Suprapubic skin (tissue), 4 donors: ENCODE data around the gene TM4SF20. TPM values are rescaled to one million over a fixed set of nuclear protein-coding genes. Genes with fewer than 3 reads are reported as not detected.
A peak's percentile ranks its signal among the peaks of the same experiment; 100 is the strongest.

ENCODE experiments used
- DNase-seq, 2 donors: peaks; one replicate each; pipeline ENCODE4 v3.0.0-alpha.2; 2019; ENCODE audit warnings: low spot score in 2 of 2
- H3K27ac ChIP-seq: fragments of 200-600 bp; sonication (generic); one replicate; pipeline ENCODE4 v1.5.1; 2019
- H3K27me3 ChIP-seq: fragments of 200-600 bp; sonication (generic); one replicate; pipeline ENCODE4 v1.5.1; 2019
- H3K36me3 ChIP-seq: fragments of 200-600 bp; sonication (generic); one replicate; pipeline ENCODE4 v1.5.1; 2019
- H3K4me1 ChIP-seq: fragments of 200-600 bp; sonication (generic); one replicate; pipeline ENCODE4 v1.5.1; 2019
- H3K4me3 ChIP-seq: fragments of 200-600 bp; sonication (generic); one replicate; pipeline ENCODE4 v1.5.1; 2019; ENCODE audit warnings: mild to moderate bottlenecking
- H3K9me3 ChIP-seq: fragments of 200-600 bp; sonication (generic); one replicate; pipeline ENCODE4 v1.5.1; 2019
- EP300 ChIP-seq: sonication (generic); formaldehyde crosslinking; IDR thresholded peaks from one replicate; pipeline ENCODE4 v1.6.1; 2017; ENCODE audit warnings: antibody characterized with exemption
- POLR2A ChIP-seq, 2 donors: fragments of 450-650 bp; IDR thresholded peaks; one replicate each; pipeline ENCODE4 v1.6.1; 2017; ENCODE audit warnings: antibody characterized with exemption in 2 of 2, mild to moderate bottlenecking in 2 of 2, moderate library complexity in 2 of 2
- POLR2AphosphoS5 ChIP-seq, 3 donors: sonication (generic); formaldehyde crosslinking; IDR thresholded peaks; one replicate each; pipeline ENCODE4 v1.6.1; 2017; ENCODE audit warnings: antibody characterized with exemption in 3 of 3
- WGBS: methylation state at CpG from one replicate; pipeline ENCODE4 v1.1.5; 2018; 5-methylcytosine and 5-hydroxymethylcytosine counted together
- total RNA-seq, 4 donors: library from RNA; depleted of rRNA; stranded (reverse); fragments of >200 nt; gene quantifications; one replicate each; pipeline ENCODE4 v1.1.0, GENCODE V29; 2016
- TF ChIP-seq, protein P1 (sequence below), 2 donors: fragments of 200-600 bp in 1 of 2; fragments of 450-650 bp in 1 of 2; sonication (generic) in 1 of 2; IDR thresholded peaks; one replicate each; pipeline ENCODE4 v1.5.1; 2016 to 2019; ENCODE audit warnings: antibody characterized with exemption in 2 of 2, mild to moderate bottlenecking in 1 of 2, moderate library complexity in 1 of 2

Gene TM4SF20
- total RNA-seq, 4 donors from 2014 or later, result 0.42 TPM; not detected in 3

DNA sequence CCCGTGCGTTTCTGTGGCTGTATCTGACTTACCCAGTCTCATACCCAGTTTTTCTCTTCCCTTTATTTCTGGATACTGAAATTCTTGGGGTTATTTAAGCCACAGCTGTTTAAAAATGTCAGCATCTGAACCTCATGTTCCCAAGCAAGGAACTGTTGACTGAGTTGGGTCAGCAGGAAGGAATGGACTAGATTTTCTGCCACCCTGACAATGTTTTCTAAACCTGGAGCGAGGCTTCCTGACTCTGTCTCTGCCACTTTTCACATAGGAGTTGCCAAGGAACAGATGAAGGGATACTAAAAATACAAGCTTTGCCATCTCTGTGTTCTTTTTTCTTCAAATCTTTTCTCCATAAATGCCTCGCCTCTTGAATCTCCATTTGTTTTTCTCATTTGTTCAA, 37.6 kb upstream of the TM4SF20 start:
- peak overlapping the region; percentile 33 for H3K27ac ChIP-seq
- TF ChIP-seq, protein P1, sequence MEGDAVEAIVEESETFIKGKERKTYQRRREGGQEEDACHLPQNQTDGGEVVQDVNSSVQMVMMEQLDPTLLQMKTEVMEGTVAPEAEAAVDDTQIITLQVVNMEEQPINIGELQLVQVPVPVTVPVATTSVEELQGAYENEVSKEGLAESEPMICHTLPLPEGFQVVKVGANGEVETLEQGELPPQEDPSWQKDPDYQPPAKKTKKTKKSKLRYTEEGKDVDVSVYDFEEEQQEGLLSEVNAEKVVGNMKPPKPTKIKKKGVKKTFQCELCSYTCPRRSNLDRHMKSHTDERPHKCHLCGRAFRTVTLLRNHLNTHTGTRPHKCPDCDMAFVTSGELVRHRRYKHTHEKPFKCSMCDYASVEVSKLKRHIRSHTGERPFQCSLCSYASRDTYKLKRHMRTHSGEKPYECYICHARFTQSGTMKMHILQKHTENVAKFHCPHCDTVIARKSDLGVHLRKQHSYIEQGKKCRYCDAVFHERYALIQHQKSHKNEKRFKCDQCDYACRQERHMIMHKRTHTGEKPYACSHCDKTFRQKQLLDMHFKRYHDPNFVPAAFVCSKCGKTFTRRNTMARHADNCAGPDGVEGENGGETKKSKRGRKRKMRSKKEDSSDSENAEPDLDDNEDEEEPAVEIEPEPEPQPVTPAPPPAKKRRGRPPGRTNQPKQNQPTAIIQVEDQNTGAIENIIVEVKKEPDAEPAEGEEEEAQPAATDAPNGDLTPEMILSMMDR (IDR thresholded peaks at IDR 0.05), result no peak
- no peak for TF ChIP-seq POLR2AphosphoS5 (IDR thresholded peaks at IDR 0.05)
- TF ChIP-seq POLR2A (IDR thresholded peaks at IDR 0.05), result no peak
- no peak for TF ChIP-seq EP300
- 74% methylated on average over 4 of the region's 4 CpGs for WGBS

DNA sequence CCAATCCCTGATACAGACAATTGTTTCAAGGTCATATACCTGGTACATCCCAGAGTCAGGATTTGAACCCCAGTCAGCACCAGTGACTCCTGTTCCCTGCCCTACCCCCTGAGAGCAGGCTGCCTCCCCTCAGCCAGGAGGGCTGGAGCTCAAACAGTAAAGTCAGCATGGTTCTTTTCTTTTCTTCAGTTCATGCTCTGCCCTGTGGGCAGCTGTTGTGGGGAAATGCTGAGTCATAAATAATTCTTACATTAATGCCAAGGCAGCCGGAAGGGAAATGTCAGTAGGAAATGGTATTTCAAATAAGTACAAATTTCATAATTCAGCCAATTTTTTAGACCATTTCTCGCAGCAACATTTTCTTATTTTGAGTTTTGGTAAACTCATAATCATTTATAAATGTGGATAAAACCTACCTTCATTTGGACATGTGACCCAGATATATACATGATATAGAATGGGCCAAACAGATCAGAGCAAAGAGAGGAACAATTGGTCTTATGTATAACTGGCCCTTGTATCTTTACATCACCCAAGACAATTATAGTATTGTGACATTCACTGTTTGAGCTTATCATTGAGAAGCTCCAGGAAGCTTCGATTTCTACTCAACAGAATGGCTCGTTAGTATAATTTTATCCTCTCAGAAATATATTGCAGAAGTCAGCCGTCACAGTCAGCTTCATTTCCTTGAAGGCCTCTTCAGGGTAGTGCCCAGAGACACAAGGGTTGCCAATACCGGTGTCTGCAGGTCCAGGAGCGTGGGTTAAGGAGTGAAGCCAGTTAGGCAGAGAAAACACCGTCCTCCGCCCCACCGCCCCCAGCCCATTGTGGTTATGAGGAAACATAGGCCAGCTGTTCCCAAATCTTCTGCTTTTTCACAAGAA, 36.7 kb upstream of the TM4SF20 start:
- 49% methylated on average over 10 of the region's 10 CpGs for WGBS

More for the DNA sequence above, 37.6 kb upstream of the TM4SF20 start:
- Histone ChIP-seq H3K27me3 (no peaks in the 10 kb centered on the region), H3K4me3 (no peak overlapping the region), H3K36me3 (no peaks in the 10 kb centered on the region), H3K4me1 (peaks cover 17% of the 10 kb centered on the region), H3K9me3 (no peaks in the 10 kb centered on the region)
- no peak for DNase-seq

DNA sequence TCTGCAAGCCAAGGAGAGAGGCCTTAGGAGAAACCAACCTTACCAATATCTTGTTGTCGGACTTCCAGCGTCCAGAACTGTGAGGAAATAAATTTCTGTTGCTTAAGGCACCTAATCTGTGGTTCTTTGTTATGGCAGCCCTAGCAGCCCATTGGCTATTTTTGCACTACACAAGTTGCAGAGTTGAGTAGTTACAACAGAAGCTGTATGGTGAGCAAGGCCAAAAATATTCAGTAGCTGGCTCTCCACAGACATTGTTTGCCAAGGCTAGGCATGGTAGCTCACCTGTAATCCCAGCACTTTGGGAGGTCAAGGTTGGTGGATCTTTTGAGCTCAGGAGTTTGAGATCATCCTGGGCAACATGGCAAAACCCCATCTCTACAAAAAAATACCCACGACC, 35.7 kb upstream of the TM4SF20 start:
- TF ChIP-seq, protein P1 (IDR thresholded peaks at IDR 0.05), result no peak
- no peak for TF ChIP-seq POLR2AphosphoS5 (IDR thresholded peaks at IDR 0.05)
- TF ChIP-seq POLR2A (IDR thresholded peaks at IDR 0.05), result no peak
- TF ChIP-seq EP300, result no peak
- H3K27ac ChIP-seq, result no peak overlapping the region
- no peak for DNase-seq
- H3K9me3 ChIP-seq, result no peaks in the 10 kb centered on the region
- peaks cover 19% of the 10 kb centered on the region for H3K4me1 ChIP-seq
- no peak overlapping the region for H3K4me3 ChIP-seq
- no peaks in the 10 kb centered on the region for H3K36me3 ChIP-seq
- WGBS, result 90% methylated on average over 3 of the region's 3 CpGs
- no peaks in the 10 kb centered on the region for H3K27me3 ChIP-seq

More for the DNA sequence above, 36.7 kb upstream of the TM4SF20 start:
- Histone ChIP-seq H3K4me3 (no peak overlapping the region), H3K36me3 (no peaks in the 10 kb centered on the region), H3K4me1 (peaks cover 19% of the 10 kb centered on the region), H3K27ac (peak overlapping the region; percentile 33), H3K9me3 (no peaks in the 10 kb centered on the region), H3K27me3 (no peaks in the 10 kb centered on the region)
- TF ChIP-seq EP300, result no peak
- TF ChIP-seq POLR2AphosphoS5 (IDR thresholded peaks at IDR 0.05), result no peak
- TF ChIP-seq, protein P1 (IDR thresholded peaks at IDR 0.05), result no peak
- no peak for TF ChIP-seq POLR2A (IDR thresholded peaks at IDR 0.05)
- no peak for DNase-seq

DNA sequence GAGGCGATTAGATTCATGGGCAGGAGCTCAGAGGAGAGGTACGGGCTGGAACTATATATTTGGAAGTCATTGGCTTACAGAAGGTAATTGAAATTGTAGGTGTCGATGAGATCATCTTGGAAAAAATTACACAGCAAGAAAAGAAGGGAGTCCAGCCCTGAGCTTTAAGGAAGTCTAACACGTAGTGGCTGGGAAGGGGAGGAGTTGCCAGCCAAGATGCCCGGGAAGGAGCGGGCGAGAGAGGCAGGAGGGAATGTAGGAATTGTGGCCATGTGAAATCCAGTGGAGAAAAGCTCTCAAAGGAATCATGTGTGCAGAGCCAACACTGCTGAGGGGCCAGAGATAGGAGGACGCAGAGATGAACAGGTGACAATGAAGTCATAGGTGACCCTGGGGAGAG, 34.3 kb upstream of the TM4SF20 start:
- no peak for TF ChIP-seq EP300
- no peak for TF ChIP-seq POLR2AphosphoS5 (IDR thresholded peaks at IDR 0.05)
- no peak for TF ChIP-seq POLR2A (IDR thresholded peaks at IDR 0.05)
- TF ChIP-seq, protein P1 (IDR thresholded peaks at IDR 0.05), result no peak
- no peak for DNase-seq
- WGBS, result 67% methylated on average over 8 of the region's 8 CpGs
- Histone ChIP-seq H3K4me3 (no peak overlapping the region), H3K4me1 (peaks cover 19% of the 10 kb centered on the region), H3K9me3 (no peaks in the 10 kb centered on the region), H3K27me3 (no peaks in the 10 kb centered on the region), H3K27ac (no peak overlapping the region), H3K36me3 (no peaks in the 10 kb centered on the region)

DNA sequence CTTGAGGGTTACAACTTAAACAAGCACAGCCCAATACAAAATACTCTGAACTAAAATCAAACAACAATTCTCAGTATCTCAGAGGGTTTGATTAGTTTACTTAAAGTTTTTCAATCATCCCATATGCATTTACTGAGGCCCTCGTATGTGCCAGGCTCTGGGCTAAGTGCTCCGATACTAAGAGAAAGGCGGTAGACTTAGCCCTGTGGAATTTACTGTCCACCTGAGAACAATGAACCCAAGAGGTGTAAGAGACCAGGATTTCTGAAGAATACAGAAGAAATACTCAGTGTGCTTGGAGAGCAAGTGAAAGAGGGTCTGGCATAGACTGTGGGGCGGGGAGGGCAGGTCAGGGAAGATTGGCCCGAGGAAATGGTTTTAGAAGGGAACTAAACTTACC, 33.8 kb upstream of the TM4SF20 start:
- Histone ChIP-seq H3K9me3 (no peaks in the 10 kb centered on the region), H3K4me1 (peaks cover 23% of the 10 kb centered on the region), H3K36me3 (no peaks in the 10 kb centered on the region), H3K27ac (peak overlapping the region; percentile 51), H3K27me3 (no peaks in the 10 kb centered on the region), H3K4me3 (no peak overlapping the region)
- DNase-seq, result no peak
- WGBS, result 80% methylated on average over 5 of the region's 5 CpGs
- TF ChIP-seq, protein P1 (IDR thresholded peaks at IDR 0.05), result no peak
- TF ChIP-seq POLR2AphosphoS5 (IDR thresholded peaks at IDR 0.05), result no peak
- no peak for TF ChIP-seq POLR2A (IDR thresholded peaks at IDR 0.05)
- no peak for TF ChIP-seq EP300
